GM04503 (cell line): ENCODE results near the gene ZNF143.
"Not testable (repeated sequence)": the region's sequence is repeated elsewhere in the genome, so short reads cannot be mapped to it uniquely, and the experiment has no call there.

Experiments
- DNase-seq: peaks from one replicate; pipeline ENCODE4 v3.0.0-alpha.2; 2012; ENCODE audit warnings: low read depth

Gene ZNF143

DNA sequence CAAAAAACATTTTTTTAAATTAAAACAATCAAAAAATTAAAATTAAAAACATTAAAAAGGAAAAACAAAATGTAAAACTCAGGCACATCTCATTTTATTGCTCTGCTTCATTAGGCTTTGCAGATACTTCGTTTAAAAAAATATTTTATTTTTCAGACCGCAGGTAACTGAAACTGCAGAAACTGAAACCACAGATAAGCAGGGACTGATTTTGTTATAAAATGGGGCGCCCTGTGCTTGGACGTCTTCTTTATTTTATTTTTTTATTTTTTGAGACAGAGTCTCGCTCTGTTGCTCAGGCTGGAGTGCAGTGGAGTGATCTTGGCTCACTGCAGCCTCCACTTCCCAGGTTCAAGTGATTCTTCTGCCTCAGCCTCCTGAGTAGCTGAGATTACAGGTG is 88.4 kb downstream of the ZNF143 start:
- DNase-seq: not testable (repeated sequence)

DNA sequence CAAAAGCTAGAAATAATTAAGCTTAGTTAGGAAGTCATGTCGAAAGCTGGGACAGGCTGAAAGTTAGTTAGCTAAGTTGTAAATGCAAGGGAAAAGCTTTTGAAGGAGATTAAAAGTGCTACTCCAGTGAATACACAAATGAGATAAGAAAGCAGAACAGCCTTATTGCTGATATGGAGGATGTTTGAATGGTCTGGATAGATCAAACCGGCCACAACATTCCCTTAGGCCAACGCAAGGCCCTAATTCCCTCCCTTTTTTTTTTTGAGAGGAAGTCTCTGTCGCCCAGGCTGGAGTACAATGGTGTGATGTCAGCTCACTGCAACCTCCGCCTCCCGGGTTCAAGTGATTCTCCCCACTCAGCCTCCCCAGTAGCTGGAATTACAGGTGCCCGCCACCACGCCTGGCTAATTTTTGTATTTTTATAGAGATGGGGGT is 89.4 kb downstream of the ZNF143 start:
- no peak for DNase-seq

DNA sequence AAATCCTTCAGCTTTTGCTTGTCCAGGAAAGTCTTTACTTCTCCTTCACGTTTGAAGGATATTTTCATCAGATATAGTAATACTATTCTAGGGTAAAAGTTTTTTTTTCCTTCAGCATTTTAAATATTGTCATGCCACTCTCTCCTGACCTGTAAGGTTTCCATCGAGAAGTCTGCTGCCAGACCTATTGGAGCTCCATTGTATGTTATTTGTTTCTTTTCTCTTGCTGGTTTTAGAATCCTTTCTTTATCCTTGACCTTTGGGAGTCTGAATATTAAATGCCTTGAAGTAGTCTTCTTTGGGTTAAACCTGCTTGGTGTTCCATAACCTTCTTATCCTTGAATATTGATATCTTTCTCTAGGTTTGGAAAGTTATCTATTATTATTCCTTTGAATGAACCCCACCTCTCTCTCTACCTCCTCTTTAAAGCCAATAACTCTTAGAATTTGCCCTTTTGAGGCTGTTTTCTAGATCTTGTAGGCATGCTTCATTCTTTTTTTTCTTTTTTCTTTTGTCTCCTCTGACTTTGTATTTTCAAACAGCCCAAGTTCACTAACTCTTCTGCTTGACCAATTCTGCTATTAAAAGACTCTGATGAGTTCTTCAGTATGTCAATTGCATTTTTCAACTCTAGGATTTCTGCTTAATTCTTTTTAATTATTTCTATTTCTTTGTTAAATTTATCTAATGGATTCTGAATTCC is 100.6 kb downstream of the ZNF143 start:
- DNase-seq: no peak

DNA sequence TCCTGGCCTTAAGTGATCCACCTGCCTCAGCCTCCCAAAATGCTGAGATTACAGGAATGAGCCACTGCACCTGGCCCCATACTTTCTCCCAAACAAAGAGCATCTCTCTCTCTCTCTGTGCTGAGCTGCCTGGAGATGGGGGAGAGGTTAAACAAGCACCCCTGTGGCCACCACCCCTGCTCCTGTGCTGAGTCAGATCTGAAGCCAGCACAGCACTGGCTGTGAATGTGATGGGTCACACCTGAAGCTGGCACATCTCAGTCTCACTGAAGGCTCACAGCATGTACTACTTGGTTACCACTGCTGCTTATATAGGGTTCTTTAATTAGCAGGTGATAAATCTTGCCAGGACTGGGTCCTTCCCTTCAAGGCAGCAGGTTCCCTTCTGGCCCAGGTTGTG is 101.9 kb downstream of the ZNF143 start:
- no peak for DNase-seq

DNA sequence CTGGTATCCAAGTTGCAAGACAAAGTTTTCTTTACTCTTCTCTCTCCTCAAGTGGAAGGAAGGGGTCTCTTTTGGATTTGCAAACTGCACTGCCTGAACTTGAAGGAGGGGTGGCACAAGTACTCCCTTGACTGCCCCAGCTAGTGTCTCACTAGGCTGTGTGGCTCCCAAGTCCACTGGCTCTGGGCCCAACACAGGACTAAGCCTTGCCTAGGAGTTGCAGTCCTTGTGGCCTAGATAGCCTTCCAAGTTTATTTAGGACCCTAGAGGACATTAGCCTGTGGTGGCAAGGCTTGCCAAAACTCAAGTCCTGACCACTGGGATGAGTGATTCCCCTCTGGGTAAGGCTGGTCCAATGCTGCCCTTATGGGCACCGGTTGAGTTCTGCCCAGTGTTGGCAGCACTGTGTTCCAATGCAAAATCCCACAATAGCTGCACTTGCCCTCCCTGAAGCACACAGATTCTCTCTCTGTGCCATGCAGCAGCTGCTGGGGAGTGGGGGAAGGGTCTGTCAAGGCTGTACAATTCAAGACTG is 102.5 kb downstream of the ZNF143 start:
- no peak for DNase-seq

DNA sequence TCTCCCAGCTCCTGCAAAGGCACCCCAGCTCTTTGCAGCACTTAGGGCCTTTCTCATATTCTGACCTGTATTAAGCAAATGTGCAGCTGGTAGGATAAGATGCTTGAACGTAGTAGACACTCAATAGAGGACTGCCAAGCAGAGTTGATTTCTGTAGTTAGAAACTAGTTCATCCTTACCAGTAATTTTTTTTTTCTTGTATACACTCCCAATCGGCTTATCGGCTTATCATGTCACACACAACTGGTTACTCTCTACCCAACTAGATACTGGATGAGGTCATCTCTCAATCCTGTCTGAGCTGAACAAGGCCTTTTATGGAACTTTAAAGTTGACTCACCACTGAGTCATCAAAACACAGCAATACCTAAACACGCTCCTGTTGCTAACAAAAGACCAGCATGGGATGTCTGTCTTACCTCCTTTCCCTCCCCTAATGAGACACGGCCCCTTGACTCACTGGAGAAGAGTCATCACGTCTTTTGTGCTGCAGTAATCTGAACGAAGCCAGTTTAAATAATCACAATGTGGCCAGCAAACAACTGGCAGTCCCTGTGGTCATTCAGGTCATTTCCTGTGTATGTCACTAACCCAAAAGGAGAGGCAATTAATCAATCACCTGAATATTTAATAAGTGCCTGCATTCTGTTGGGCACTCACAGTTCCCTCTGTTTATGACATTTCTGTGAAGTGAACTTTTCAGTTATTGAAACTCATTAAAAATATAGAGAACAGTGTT is 105.2 kb downstream of the ZNF143 start:
- peak; percentile 100 for DNase-seq

DNA sequence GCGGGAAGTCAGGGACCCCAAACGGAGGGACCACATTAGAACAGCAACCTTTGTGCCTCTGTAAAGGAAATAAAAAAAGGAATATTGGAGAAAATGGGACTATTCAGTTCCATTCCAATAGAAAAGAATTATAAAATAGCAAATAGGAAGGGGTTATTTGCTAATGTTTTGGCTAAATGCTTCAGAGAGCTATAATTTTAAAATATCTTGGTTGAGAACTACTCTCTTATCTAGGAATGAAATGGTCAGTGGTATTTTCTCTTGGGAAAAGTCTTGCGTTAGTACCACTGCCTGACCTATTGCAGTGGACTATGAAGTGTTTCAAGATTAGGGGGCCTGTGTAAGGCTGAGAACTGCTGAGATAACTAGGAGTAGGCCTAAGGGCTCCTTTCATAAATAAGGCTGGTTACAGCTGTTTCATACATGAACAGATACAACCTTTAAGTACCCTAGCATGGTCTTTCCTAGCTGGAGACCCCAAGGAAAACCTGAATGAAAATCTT is 105.8 kb downstream of the ZNF143 start:
- no peak for DNase-seq

DNA sequence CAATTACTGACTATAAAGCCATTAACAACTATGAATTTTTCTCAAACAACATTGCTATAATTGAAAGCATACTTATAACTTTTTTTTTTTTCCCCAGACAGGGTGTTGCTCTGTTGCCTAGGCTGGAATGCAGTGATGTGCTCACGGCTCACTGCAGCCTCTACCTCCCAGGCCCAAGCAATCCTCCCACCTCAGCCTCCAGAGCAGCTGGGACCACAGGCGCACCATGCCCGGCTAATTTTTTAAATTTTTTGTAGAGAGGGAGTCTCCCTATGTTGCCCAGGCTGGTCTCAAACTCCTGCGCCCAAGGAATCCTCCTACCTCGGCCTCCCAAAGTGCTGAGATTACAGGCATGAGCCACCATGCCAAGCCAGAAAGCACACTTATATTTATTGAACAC is 106.6 kb downstream of the ZNF143 start:
- DNase-seq: no peak

DNA sequence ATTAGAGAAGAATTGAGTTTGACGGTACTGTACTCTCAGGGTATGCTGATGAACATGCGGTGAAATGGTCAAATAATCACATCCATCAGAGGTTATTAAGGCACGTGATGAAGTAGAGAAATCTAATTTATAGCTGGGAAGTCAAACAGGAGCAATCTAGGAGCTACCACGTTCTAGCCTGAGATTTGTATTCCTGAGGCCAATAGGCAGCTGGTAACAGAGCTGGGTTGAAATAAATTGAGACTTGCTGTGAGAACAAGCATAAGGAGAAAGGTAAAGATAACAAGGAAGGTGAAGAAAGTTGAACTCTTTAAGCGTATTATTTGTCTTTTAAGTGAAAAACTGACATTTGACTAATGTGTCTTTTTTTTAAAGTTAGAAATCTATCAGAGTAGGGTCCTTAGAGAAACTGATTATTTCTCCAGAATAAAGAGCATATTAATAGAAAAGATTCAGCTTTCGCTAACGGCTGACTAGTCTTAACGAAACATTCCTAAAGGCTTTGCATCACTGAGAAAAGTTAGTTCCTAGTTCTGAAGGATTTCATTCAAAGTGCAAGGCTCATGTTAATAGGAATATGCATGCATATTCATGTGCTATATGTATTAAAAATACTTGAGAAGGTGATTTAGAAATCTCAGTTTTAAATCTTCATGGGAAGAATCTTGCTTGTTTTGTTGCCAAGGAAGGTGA is 107.5 kb downstream of the ZNF143 start:
- DNase-seq: no peak

DNA sequence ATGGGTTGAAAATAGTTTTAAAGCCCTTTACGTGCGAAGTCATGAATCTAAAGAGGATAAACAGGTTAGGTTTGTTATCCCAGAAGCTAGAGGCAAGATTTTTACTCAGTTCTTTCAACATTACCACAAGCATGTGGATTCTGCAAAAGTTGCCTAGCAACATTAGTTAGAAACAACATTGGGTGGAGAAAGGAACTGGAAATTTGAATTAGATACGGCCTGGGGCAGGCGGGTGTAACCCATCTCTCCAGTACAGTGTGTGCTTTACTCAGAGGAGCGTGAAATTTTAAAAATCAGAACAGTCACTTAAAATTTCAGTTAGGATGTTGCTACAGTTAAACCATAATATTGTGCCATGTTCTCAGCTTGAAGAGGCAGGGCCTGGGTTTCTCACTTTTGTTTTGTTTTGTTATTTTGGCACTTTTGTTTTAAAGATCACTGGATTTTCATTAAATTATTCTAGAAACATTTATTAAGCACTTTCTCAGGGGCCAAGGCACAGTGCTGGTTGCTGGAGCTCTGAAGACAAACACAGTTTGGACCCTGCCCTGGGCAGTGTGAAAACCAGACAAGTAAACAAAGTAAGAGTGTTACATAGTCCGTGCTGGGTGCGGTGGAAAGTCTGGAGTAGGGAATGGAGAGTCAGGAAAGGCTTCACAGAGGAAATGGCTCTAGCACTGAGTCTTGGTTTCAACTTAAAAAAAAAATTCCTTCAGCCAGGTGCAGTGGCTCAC is 108.2 kb downstream of the ZNF143 start:
- peak; percentile 95 for DNase-seq

DNA sequence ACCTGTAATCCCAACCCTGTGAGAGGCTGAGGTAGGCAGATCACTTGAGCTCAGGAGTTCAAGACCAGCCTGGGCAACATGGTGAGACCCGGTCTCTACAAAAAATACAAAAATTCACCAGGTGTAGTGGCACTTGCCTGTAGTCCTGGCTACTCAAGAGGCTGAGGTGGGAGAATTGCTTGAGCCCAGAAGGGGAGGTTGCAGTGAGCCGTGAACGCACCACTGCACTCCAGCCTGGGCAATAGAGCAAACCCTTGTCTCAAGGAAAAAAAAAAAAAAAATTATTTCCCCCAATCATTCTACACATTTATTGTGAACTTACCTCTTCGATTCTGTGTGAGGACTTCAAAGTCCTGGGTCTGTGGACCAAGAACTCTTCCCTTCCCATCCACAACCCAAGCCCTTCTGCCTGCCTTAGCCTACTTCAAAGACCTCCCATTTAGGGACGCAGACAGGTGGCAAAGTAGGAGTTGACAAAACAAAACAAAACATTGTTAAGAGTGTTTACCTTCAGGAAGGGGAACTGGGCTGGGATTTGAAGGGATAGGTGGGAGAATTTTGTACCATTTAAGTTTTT is 108.9 kb downstream of the ZNF143 start:
- DNase-seq: no peak

DNA sequence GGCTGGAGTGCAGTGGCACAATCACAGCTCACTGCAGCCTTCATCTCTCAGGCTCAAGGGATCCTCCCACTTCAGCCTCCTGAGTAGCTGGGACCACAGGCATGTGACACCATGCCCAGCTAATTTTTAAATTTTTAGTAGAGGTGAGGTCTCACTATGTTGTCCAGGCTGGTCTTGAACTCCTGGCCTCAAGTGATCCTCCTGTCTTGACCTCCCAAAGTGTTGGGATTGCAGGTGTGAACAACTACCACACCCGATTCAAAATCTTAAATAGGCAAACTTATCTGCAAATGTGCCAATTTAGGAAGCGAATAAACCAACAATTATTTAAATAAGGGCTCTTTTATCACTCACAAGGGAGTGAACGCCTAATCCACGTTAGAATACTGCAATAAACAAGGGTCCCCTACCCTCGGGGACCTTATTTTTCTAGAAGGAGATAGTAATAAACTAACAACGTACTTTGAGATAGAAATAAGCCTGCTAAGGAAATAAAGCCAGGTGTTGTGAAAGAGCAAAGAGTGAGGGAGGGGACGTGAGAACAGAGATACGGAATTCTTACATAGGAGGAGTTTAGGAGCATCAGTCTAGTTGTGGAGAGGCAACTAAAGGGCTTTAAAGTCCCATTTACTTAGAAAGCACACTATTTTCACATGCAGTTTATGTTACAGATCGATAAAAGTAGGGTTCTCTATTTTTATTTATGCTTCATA is 109.7 kb downstream of the ZNF143 start:
- DNase-seq: no peak

DNA sequence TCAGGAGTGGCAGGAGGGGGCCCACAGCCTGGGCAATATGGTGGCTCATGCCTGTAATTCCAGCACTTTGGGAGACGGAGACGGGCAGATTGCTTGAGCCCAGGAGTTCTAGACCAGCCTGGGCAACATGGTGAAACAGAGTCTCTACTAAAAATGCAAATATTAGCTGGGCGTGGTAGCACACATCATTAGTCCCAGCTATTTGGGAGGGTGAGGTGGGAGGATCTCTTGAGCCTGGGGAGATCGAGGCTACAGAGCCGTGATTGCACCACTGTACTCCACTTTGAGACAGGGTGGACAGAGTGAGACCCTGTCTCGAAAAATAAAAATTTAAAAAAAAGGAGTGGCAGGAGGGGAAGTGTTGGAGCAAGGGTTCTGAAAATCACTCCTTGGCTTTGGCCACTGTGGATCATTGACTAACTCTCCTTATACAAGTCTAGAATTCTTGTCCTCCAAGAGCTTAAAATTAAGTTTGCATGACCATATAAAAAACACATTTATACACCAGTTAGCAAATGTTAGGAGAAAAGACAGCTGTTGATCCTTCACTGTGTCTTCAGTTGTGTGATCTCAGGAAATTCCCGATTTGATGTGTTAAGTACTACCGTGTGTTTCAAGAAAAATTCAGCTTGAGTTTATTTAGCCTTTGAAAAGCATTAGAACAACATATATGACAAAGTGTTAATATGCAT is 110.4 kb downstream of the ZNF143 start:
- DNase-seq: no peak

DNA sequence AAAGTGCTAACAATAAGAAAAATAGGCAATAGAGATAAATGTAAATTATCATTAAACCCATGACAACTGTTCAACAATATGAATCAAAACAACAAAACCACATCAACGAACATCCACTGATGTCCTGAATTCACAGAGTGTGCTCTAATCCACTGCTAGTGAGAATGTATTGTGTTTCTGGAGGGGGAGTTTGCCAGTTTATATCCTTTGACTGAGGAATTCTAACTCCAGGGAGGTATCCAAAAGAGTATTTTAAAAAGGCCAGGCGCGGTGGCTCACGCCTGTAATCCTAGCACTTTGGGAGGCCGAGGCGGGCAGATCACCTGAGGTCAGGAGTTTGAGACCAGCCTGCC is 110.9 kb downstream of the ZNF143 start:
- no peak for DNase-seq

DNA sequence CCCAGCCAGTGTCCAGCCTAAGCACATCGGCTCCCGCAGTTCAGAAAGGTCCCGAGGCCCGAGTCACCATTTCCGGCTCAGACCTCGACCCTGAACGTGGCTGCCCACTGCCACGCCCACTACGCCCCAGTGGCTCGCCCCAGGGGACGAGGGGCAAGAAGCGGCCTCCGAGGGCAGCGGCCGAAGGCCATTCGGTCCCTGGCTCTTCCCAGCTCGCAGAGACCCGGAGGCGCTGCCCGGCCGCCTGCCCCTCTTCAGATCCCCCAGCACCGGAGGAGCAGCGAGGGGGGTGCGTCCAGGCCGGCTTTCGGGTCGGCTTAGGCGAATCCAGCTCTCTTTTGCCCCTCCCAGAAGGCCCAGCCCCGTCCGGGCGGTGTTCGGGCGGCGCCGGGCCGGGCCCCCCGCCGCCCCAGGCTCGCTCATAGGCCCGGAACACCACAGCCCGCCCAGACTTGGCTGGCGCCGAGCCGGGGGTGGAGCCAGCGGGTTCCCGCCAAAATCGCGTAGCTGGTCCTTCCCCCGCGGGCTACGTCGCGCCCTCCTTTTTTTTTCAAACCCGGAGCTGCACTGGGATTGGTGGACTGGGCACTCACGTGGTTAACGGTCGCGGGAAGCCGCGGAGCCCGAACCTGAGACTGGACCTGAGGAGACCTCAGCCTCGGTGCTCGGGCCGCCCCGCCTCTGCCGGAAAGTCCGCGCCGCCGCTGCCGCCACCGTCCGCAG is 112.4 kb downstream of the ZNF143 start, which contains the start of gene WEE1:
Gene WEE1 (plus strand): TSS at position 619 of the 723 bp plus-strand sequence. CDS start 264 bp downstream, outside the sequence.
- DNase-seq: peak; percentile 87

DNA sequence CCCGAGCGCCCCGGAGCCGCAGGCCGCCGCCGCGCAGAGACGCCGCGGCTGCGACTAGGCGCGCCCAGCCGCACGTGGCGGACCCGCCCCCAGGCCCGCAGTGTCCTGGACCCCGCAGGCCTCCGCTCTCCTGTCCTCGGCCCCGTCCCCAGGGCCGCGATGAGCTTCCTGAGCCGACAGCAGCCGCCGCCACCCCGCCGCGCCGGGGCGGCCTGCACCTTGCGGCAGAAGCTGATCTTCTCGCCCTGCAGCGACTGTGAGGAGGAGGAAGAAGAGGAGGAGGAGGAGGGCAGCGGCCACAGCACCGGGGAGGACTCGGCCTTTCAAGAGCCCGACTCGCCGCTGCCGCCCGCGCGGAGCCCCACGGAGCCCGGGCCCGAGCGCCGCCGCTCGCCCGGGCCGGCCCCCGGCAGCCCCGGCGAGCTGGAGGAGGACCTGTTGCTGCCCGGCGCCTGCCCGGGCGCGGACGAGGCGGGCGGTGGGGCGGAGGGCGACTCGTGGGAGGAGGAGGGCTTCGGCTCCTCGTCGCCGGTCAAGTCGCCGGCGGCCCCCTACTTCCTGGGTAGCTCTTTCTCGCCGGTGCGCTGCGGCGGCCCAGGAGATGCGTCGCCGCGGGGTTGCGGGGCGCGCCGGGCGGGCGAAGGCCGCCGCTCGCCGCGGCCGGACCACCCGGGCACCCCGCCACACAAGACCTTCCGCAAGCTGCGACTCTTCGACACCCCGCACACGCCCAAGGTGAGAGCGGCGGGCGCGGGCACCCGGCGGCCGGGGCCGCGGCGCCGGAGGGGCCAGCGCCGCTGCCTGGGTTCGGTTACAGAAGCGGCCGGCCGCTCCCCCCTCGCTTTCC is 113.2 kb downstream of the ZNF143 start:
- DNase-seq: no peak

DNA sequence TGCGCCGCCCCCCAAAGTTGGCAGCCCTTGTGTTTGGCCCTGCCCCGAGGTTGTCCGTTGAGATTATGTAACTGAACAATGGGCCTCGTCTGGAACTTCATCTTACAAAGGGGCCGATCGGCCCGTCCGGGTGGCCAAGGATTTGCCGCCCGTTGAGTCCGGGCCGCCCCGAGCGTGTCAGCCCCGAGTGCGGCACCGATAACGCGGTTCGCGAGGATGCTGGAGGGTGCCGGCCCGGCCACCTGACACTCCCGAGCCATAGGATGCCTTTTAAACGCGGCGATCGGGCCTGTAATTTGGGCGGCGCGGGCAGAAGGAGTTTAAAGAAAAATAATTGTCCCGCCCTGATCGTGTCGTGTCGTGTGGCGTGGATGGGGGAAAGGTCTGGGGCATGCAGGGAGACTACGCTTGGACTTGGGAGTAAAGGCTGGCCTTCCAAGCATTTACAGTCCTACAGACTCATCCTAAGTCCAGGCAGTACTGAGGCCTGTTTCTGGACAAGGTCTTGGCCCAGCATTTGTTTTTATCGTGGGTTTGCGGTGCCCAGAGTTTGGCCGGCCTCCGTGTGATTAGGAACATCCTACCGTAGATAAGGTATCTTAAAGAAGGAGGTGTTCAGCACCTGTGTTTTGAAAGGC is 113.9 kb downstream of the ZNF143 start:
- no peak for DNase-seq
